ENCODE results near the gene DNHD1.

DNA sequence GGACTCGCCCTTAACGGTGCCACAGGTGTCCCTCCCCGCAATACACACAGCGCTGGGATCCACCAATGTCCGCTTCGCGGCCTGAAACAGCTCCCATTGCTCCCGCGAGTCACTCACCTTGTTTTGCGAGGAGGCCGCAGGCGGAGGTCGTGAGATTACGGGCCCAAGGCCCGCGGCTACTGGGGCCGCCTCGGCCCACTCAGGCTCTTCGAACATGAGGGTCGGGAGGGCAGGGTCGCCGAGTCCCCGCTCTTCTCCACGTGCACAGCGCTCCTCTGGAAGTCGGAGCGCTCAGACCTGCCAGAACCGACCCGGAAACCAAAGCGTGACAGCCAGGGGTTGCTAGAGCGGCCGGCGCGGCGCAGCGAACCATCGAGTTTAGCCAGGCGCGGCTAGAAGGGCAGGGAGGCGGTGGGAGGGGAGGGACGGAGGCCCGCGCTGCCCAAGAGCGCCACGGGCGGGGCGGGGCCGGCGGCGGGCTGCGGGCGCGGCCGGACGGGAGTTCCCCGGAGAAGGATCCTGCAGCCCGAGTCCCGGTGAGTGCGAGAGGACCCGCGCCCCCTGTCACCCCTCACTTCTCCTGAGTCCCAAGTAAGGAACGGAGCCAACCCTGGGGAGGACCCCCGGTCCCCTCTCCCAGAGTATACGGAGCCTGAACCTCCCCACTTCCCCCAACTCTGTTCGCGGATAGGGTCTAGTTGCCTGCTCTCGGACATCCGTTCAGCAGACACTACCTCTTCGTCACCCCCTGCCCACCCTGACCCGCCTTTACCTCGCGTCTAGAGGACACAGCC, 106.4 kb downstream of the DNHD1 start, which contains the start of the genes ILK and RRP8:
- TF ChIP-seq CTCF (conservative IDR thresholded peaks at IDR 0.05) (no peak), EZH2 (IDR thresholded peaks at IDR 0.05; ENCODE audit: low read depth) (no peak)

All from PC-9 (cell line).